Superior temporal gyrus (tissue), 1 donor: ENCODE results near the gene NINL.

Experiments used
- DNase-seq: peaks from one replicate; pipeline ENCODE4 v3.0.0-alpha.2; 2016; ENCODE audit errors: extremely low spot score

NINL gene

GRCh38 chr20:25533920-25534700 is 51.2 kb downstream of the NINL start:
- peak; percentile 38 for DNase-seq

- peak; percentile 32 for DNase-seq
Observed at GRCh38 chr20:25532971-25533391, 52.4 kb downstream of the NINL start.

- no peak for DNase-seq
Observed at GRCh38 chr20:25532015-25532751, 53.1 kb downstream of the NINL start.

GRCh38 chr20:25529295-25529951 is 55.9 kb downstream of the NINL start:
- no peak for DNase-seq

GRCh38 chr20:25527949-25528348 is 57.4 kb downstream of the NINL start:
- DNase-seq, result no peak

- DNase-seq, result no peak
Observed at GRCh38 chr20:25526446-25526845, 58.9 kb downstream of the NINL start.

GRCh38 chr20:25525867-25526266 is 59.5 kb downstream of the NINL start:
- DNase-seq, result no peak

- no peak for DNase-seq
Observed at GRCh38 chr20:25525295-25525694, 60.0 kb downstream of the NINL start.

- DNase-seq, result no peak
Observed at GRCh38 chr20:25521382-25521781, 63.9 kb downstream of the NINL start.

GRCh38 chr20:25517124-25517523 is 68.2 kb downstream of the NINL start:
- DNase-seq, result no peak

- no peak for DNase-seq
Observed at GRCh38 chr20:25514747-25515340, 70.5 kb downstream of the NINL start.

- no peak for DNase-seq
Observed at GRCh38 chr20:25514195-25514594, 71.1 kb downstream of the NINL start.

- no peak for DNase-seq
Observed at GRCh38 chr20:25512709-25513108, 72.6 kb downstream of the NINL start.

- DNase-seq, result no peak
Observed at GRCh38 chr20:25511183-25511582, 74.1 kb downstream of the NINL start.

- no peak for DNase-seq
Observed at GRCh38 chr20:25510721-25511120, 74.6 kb downstream of the NINL start.

- DNase-seq, result no peak
Observed at GRCh38 chr20:25510202-25510601, 75.1 kb downstream of the NINL start.

- no peak for DNase-seq
Observed at GRCh38 chr20:25509084-25509483, 76.2 kb downstream of the NINL start.

- DNase-seq, result no peak
Observed at GRCh38 chr20:25508083-25508770, 77.1 kb downstream of the NINL start.

- no peak for DNase-seq
Observed at GRCh38 chr20:25507385-25508082, 77.8 kb downstream of the NINL start.

- no peak for DNase-seq
Observed at GRCh38 chr20:25504366-25505135, 80.8 kb downstream of the NINL start.
